ENCODE data around the gene PDIA2.

Gene PDIA2

DNA sequence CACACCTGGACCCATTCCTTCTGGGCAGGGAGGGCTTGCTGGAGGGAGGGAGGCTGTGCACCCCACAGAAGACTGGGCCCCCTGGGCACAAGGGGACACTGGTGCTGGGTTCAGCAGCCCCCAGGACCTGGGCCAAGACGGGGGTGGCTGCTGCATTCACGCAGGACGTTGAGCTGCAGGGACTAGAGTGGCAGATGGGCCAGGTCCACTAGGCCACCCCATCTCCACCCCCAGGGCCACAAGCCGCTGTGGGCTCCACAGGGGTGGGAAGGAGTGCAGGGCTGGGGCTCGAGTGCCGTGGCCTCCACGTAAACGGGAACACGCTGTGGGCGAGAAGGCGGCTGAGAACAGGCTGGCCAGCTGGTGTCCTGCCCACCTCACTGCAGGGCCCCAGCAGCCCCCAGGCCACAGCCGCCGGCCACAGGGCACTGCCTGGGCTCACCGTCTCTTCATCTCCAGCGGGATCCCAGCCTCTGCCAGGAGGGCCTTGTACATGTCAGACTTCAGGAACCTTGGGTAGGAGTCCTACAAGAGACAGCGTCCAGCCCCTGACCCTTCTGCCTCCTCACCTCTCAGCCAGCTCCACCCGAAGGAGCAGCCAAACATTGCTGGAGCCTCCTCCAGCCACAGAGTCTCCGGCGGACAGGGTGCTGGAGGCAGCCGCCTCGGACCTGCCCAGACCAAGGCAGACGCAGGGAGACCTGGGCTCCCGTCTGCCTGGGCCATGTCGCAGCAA is 13.7 kb upstream of the PDIA2 start:
- no peak for DNase-seq (ENCODE audit: low read depth, low spot score)
- H3K4me3 ChIP-seq (ENCODE audit: insufficient read length, low read depth), result no peak overlapping the region
- H3K9ac ChIP-seq (ENCODE audit: insufficient read length, low read depth), result no peak overlapping the region
- peaks cover 18% of the 10 kb centered on the region for H3K36me3 ChIP-seq (ENCODE audit: insufficient read depth, insufficient read length, low read length)
- no peaks in the 10 kb centered on the region for H3K9me3 ChIP-seq (ENCODE audit: insufficient read depth, low read length)
- peaks cover 10% of the 10 kb centered on the region for H3K4me1 ChIP-seq (ENCODE audit: insufficient read depth, insufficient read length)
- peaks cover 4% of the 10 kb centered on the region for H3K27me3 ChIP-seq (ENCODE audit: insufficient read depth, insufficient read length)
- TF ChIP-seq ZNF274 (IDR thresholded peaks at IDR 0.05; ENCODE audit: low read depth, low read length), result no peak

GRCh38 chr16:270381-271255 is 12.3 kb upstream of the PDIA2 start:
- no peak overlapping the region for H3K9ac ChIP-seq (ENCODE audit: insufficient read length, low read depth)

GRCh38 chr16:272633-273546 is 10.1 kb upstream of the PDIA2 start:
- peaks cover 25% of the 10 kb centered on the region for H3K27me3 ChIP-seq (ENCODE audit: insufficient read depth, insufficient read length)
- H3K4me3 ChIP-seq (ENCODE audit: insufficient read length, low read depth), result no peak overlapping the region
- DNase-seq (ENCODE audit: low read depth, low spot score), result no peak
- H3K36me3 ChIP-seq (ENCODE audit: insufficient read depth, insufficient read length, low read length), result no peaks in the 10 kb centered on the region
- H3K9me3 ChIP-seq (ENCODE audit: insufficient read depth, low read length), result no peaks in the 10 kb centered on the region
- TF ChIP-seq SUZ12 (IDR thresholded peaks at IDR 0.05; ENCODE audit: extremely low read depth, insufficient read depth, insufficient read length) (no peak), ZNF274 (IDR thresholded peaks at IDR 0.05; ENCODE audit: low read depth, low read length) (no peak), YY1 (IDR thresholded peaks at IDR 0.05; ENCODE audit: insufficient read depth, insufficient read length) (no peak)
- H3K4me1 ChIP-seq (ENCODE audit: insufficient read depth, insufficient read length), result peaks cover 12% of the 10 kb centered on the region
- H3K9ac ChIP-seq (ENCODE audit: insufficient read length, low read depth), result no peak overlapping the region

More at GRCh38 chr16:270381-271255, 12.3 kb upstream of the PDIA2 start:
- no peak for DNase-seq (ENCODE audit: low read depth, low spot score)
- no peaks in the 10 kb centered on the region for H3K9me3 ChIP-seq (ENCODE audit: insufficient read depth, low read length)
- peaks cover 4% of the 10 kb centered on the region for H3K36me3 ChIP-seq (ENCODE audit: insufficient read depth, insufficient read length, low read length)
- TF ChIP-seq YY1 (IDR thresholded peaks at IDR 0.05; ENCODE audit: insufficient read depth, insufficient read length) (no peak), ZNF274 (IDR thresholded peaks at IDR 0.05; ENCODE audit: low read depth, low read length) (no peak), SUZ12 (IDR thresholded peaks at IDR 0.05; ENCODE audit: extremely low read depth, insufficient read depth, insufficient read length) (no peak)
- peaks cover 12% of the 10 kb centered on the region for H3K4me1 ChIP-seq (ENCODE audit: insufficient read depth, insufficient read length)
- no peak overlapping the region for H3K4me3 ChIP-seq (ENCODE audit: insufficient read length, low read depth)
- H3K27me3 ChIP-seq (ENCODE audit: insufficient read depth, insufficient read length), result peaks cover 16% of the 10 kb centered on the region

GRCh38 chr16:273547-274421 is 9.2 kb upstream of the PDIA2 start:
- TF ChIP-seq YY1 (IDR thresholded peaks at IDR 0.05; ENCODE audit: insufficient read depth, insufficient read length), result no peak
- no peak for TF ChIP-seq ZNF274 (IDR thresholded peaks at IDR 0.05; ENCODE audit: low read depth, low read length)
- TF ChIP-seq SUZ12 (IDR thresholded peaks at IDR 0.05; ENCODE audit: extremely low read depth, insufficient read depth, insufficient read length), result no peak
- Histone ChIP-seq H3K9ac (ENCODE audit: insufficient read length, low read depth) (peak overlapping the region; percentile 8), H3K9me3 (ENCODE audit: insufficient read depth, low read length) (no peaks in the 10 kb centered on the region), H3K36me3 (ENCODE audit: insufficient read depth, insufficient read length, low read length) (no peaks in the 10 kb centered on the region), H3K4me3 (ENCODE audit: insufficient read length, low read depth) (no peak overlapping the region), H3K27me3 (ENCODE audit: insufficient read depth, insufficient read length) (peaks cover 28% of the 10 kb centered on the region), H3K4me1 (ENCODE audit: insufficient read depth, insufficient read length) (peaks cover 12% of the 10 kb centered on the region)
- no peak for DNase-seq (ENCODE audit: low read depth, low spot score)

- DNase-seq (ENCODE audit: low read depth, low spot score), result no peak
- H3K36me3 ChIP-seq (ENCODE audit: insufficient read depth, insufficient read length, low read length), result no peaks in the 10 kb centered on the region
- H3K9me3 ChIP-seq (ENCODE audit: insufficient read depth, low read length), result no peaks in the 10 kb centered on the region
- H3K27me3 ChIP-seq (ENCODE audit: insufficient read depth, insufficient read length), result peaks cover 42% of the 10 kb centered on the region
- TF ChIP-seq ZNF274 (IDR thresholded peaks at IDR 0.05; ENCODE audit: low read depth, low read length), result no peak
- no peak for TF ChIP-seq YY1 (IDR thresholded peaks at IDR 0.05; ENCODE audit: insufficient read depth, insufficient read length)
- peak; percentile 79 for TF ChIP-seq SUZ12 (IDR thresholded peaks at IDR 0.05; ENCODE audit: extremely low read depth, insufficient read depth, insufficient read length)
- H3K4me3 ChIP-seq (ENCODE audit: insufficient read length, low read depth), result peak overlapping the region; percentile 48
- peak overlapping the region; percentile 58 for H3K9ac ChIP-seq (ENCODE audit: insufficient read length, low read depth)
- H3K4me1 ChIP-seq (ENCODE audit: insufficient read depth, insufficient read length), result peaks cover 10% of the 10 kb centered on the region
Observed at GRCh38 chr16:275041-275641, 7.8 kb upstream of the PDIA2 start.

DNA sequence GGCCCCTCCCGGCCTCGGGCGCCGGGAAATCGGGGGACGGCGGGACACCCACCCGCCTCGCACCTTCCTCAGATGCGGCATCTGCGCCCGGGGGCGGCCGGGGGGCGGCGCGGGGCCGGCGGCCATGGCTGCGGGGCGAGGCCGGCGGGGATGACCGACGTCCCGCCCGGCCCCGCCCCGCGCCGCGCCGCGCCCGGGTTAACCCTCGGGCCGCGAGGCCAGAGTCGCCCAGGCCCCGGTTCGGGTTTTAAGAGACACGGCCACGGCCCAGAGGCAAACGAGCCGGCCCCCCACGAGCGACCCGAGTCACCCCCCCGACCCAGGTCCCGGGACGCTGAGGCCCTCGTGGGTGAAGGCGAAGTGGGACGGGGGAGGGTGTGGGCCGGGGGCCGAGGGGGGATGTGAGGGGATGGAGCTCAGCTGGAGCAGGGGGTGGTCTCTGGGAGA is 7.2 kb upstream of the PDIA2 start, which contains the start of gene RGS11:
RGS11 (minus strand) TSS at position 159 of the 447 bp plus-strand sequence; CDS start at position 126, 33 bp downstream.
- H3K4me3 ChIP-seq (ENCODE audit: insufficient read length, low read depth), result peak within 1 kb of the TSS; percentile 48
- H3K9me3 ChIP-seq (ENCODE audit: insufficient read depth, low read length), result no peaks in the 10 kb centered on the region
- peaks cover 46% of the 10 kb centered on the region for H3K27me3 ChIP-seq (ENCODE audit: insufficient read depth, insufficient read length)
- H3K9ac ChIP-seq (ENCODE audit: insufficient read length, low read depth), result peak within 1 kb of the TSS; percentile 58
- no peak for DNase-seq (ENCODE audit: low read depth, low spot score)
- no peaks in the 10 kb centered on the region for H3K36me3 ChIP-seq (ENCODE audit: insufficient read depth, insufficient read length, low read length)
- H3K4me1 ChIP-seq (ENCODE audit: insufficient read depth, insufficient read length), result peaks cover 10% of the 10 kb centered on the region
- TF ChIP-seq ZNF274 (IDR thresholded peaks at IDR 0.05; ENCODE audit: low read depth, low read length) (no peak), SUZ12 (IDR thresholded peaks at IDR 0.05; ENCODE audit: extremely low read depth, insufficient read depth, insufficient read length) (no peak), YY1 (IDR thresholded peaks at IDR 0.05; ENCODE audit: insufficient read depth, insufficient read length) (no peak)

Data from NT2/D1 (cell line).